Measurements from ENCODE around the gene NAA11. TPM values are rescaled to one million over a fixed set of nuclear protein-coding genes. Genes with fewer than 3 reads are reported as not detected.

Gene NAA11
- polyA plus RNA-seq, 6 donors from 2014 or later, result not detected

GRCh38 chr4:79267671-79268070 lies 58.2 kb downstream of the NAA11 start:
- Mint-ChIP-seq H3K9me3 (no peaks in the 10 kb centered on the region), H3K36me3 (no peaks in the 10 kb centered on the region), H3K27me3 (no peaks in the 10 kb centered on the region), H3K27ac (no peak overlapping the region), H3K4me3 (no peak overlapping the region), H3K4me1 (no peaks in the 10 kb centered on the region)
- no peak for ATAC-seq (ENCODE audit: low read depth in 2 of 2)
- no peak for DNase-seq

Other genes with a start within 250 kb of the NAA11 start
- not detected for gene GK2, start 82.2 kb upstream of the NAA11 start, polyA plus RNA-seq (ENCODE audit: low read depth in 6 of 6)